Diencephalon (tissue), 1 donor: Measurements from ENCODE around the gene AQP5. TPM values are rescaled to one million over a fixed set of nuclear protein-coding genes. Genes with fewer than 3 reads are reported as not detected.

Experiments used
- total RNA-seq: library from RNA; depleted of rRNA; stranded (reverse); fragments of >200 nt; gene quantifications from one replicate; pipeline ENCODE4 v1.2.3, GENCODE V29; 2014

Gene AQP5
- total RNA-seq, result 0.92 TPM

DNA sequence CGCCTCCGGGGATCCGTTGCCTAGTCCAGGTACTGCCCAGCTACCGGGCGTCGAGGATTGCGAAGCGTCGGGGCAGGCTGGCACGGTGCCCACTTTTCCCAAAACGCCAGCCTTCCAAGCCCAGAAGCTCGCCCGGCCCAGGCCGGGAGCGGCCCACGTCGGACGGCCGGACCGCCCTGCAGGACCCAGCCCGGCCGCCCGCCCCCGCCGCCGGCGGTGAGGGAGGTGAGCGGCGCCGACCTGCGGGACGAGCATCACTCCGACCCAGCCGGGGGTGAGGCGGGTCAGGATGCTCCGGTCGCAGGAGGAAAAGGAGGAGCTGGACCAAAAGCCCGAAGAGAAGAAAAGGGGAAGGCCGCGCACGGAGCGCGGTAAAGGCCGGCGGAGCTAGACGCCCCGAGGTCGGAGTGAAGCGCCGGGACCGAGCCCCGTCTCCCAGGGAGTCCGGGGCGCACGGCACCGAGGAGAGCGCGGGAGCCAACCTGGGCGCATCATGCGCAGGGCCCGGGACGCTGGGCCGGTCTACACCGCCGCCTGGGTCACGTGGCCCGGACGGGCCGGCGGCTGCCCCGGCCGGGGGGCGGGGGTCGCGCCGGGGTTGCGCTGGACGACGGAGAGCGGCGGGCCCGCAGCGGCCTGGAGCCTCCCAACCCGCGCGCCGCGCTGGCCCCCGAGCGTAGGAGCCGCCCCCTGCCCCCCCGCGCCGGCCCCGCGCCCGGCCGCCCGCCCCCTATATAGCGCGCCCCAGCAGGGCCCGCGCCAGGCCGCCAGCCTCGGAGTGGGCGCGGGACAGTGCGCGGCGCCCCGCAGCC, at the start of gene AQP5:
AQP5 (plus strand) TSS at position 762 of the 812 bp plus-strand sequence. CDS start 146 bp downstream, outside the sequence.

DNA sequence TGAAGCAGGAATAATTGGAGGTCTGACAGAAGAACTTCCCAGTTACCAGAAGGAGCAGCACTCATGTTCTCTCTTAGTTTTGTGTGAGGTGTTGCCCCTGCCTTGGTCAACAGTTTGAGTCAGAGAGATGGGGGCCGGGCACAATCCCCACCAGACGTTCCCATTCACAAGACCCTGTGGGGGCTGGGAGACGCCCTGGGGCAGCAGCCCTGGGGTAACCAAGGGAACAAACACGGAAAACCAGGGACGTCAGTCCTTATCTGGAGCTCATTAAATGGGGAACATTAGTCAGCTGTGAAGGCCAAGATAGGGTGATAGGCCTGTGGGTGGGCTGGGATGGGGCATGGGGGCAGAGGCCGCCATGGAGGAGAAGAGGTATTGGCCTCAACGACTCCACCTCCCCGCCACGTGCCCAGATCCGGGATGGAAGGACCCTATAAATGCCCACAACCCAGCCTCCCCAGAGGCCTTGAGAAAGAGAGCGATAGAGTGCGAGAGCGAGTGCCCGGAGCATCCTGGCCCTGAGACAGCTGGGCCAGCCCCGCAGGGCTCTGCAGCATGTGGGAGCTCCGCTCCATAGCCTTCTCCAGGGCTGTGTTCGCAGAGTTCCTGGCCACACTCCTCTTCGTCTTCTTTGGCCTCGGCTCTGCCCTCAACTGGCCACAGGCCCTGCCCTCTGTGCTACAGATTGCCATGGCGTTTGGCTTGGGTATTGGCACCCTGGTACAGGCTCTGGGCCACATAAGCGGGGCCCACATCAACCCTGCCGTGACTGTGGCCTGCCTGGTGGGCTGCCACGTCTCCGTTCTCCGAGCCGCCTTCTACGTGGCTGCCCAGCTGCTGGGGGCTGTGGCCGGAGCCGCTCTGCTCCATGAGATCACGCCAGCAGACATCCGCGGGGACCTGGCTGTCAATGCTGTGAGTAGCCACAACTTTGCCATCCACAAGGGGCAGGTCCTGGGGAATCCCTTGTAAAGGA, 11.1 kb upstream of the AQP5 start, which contains the start of gene AQP2:
AQP2 (plus strand) TSS at position 465 of the 979 bp plus-strand sequence; CDS start at position 559, 94 bp downstream.

GRCh38 chr12:49972641-49973360, 11.1 kb downstream of the AQP5 start, which contains the start of gene AQP6:
Gene AQP6 (plus strand): TSS chr12:49972947. CDS start chr12:49973174, 227 bp downstream.

Other genes starting within 250 kb of the AQP5 start
- gene TMBIM6, start 220.3 kb upstream of the AQP5 start, total RNA-seq, result 442 TPM
- gene NCKAP5L, start 133.5 kb upstream of the AQP5 start, total RNA-seq, result 14.5 TPM
- 6.2 TPM for gene BCDIN3D, start 118.8 kb upstream of the AQP5 start, total RNA-seq
- 59.1 TPM for gene FAIM2, start 58.0 kb upstream of the AQP5 start, total RNA-seq
- not detected for gene AQP2, start 11.1 kb upstream of the AQP5 start, total RNA-seq
- 0.46 TPM for gene AQP6, start 11.1 kb downstream of the AQP5 start, total RNA-seq
- gene RACGAP1, start 63.6 kb downstream of the AQP5 start, total RNA-seq, result 37.8 TPM
- 31.1 TPM for gene ASIC1, start 95.7 kb downstream of the AQP5 start, total RNA-seq
- 50.3 TPM for gene SMARCD1, start 123.5 kb downstream of the AQP5 start, total RNA-seq
- gene GPD1, start 142.1 kb downstream of the AQP5 start, total RNA-seq, result 12.2 TPM
- gene COX14, start 150.4 kb downstream of the AQP5 start, total RNA-seq, result 24.5 TPM
- 88.8 TPM for gene CERS5, start 205.5 kb downstream of the AQP5 start, total RNA-seq